Loucy (cell line): ENCODE data around the gene CISD1.
"Not testable (repeated sequence)": the region's sequence is repeated elsewhere in the genome, so short reads cannot be mapped to it uniquely, and the experiment has no call there.

ENCODE experiments used
- CTCF ChIP-seq: fragments of 200-600 bp; sonication (generic); conservative IDR thresholded peaks from 2 replicates; pipeline ENCODE4 v1.5.1; 2014; ENCODE audit warnings: mild to moderate bottlenecking, antibody characterized with exemption, low read length
- EZH2phosphoT487 ChIP-seq: fragments of 200-600 bp; IDR thresholded peaks from 2 replicates; pipeline ENCODE4 v1.6.1; 2018; ENCODE audit warnings: antibody characterized with exemption, mild to moderate bottlenecking, moderate library complexity, borderline replicate concordance

- not testable (repeated sequence) for TF ChIP-seq CTCF, EZH2phosphoT487
These were observed 39.1 kb upstream of the CISD1 start for GRCh38 chr10:58229856-58230255.
